Tibial artery (tissue), 4 donors: Measurements from ENCODE around the gene COA1.

Experiments
- DNase-seq, 2 donors: peaks; one replicate each; pipeline ENCODE4 v3.0.0-alpha.2; 2019
- H3K27ac ChIP-seq, 2 donors: fragments of 200-600 bp; sonication (generic) in 1 of 2; 1 replicate in 1 of 2; 2 replicates in 1 of 2; pipeline ENCODE4 v1.5.1; 2018 to 2019; ENCODE audit warnings: mild to moderate bottlenecking in 1 of 2
- H3K27me3 ChIP-seq, 2 donors: fragments of 200-600 bp; sonication (generic) in 1 of 2; one replicate each; pipeline versions ENCODE4 v1.5.1 to v1.6.0; 2016 to 2019
- H3K36me3 ChIP-seq, 3 donors: fragments of 200-600 bp; sonication (generic) in 2 of 3; one replicate each; pipeline ENCODE4 v1.5.1; 2016 to 2019; ENCODE audit warnings: mild to moderate bottlenecking in 2 of 3
- H3K4me1 ChIP-seq, 4 donors: fragments of 200-600 bp; sonication (generic) in 2 of 4; 1 replicate in 3 of 4; 2 replicates in 1 of 4; pipeline ENCODE4 v1.5.1; 2016 to 2019
- H3K4me3 ChIP-seq, 2 donors: fragments of 200-600 bp; sonication (generic) in 1 of 2; 1 replicate in 1 of 2; 2 replicates in 1 of 2; pipeline ENCODE4 v1.5.1; 2018 to 2019; ENCODE audit warnings: mild to moderate bottlenecking in 2 of 2
- H3K9me3 ChIP-seq, 3 donors: fragments of 200-600 bp; sonication (generic) in 1 of 3; one replicate each; pipeline ENCODE4 v1.5.1; 2016 to 2019
- intact Hi-C: fragments of 100-400 bp; cut with DNase I; formaldehyde crosslinking; loops from one replicate; pipeline ENCODE4 v1.15.0; 2023; ENCODE audit warnings: low total_unique reads
- TF ChIP-seq, protein P1 (sequence below), 2 experiments: fragments of 200-600 bp in 1 of 2; fragments of 450-650 bp in 1 of 2; IDR thresholded peaks; one replicate each; pipeline ENCODE4 v1.5.1; 2017 to 2019; ENCODE audit warnings: antibody characterized with exemption in 2 of 2, mild to moderate bottlenecking in 1 of 2, moderate library complexity in 1 of 2

The COA1 gene

DNA sequence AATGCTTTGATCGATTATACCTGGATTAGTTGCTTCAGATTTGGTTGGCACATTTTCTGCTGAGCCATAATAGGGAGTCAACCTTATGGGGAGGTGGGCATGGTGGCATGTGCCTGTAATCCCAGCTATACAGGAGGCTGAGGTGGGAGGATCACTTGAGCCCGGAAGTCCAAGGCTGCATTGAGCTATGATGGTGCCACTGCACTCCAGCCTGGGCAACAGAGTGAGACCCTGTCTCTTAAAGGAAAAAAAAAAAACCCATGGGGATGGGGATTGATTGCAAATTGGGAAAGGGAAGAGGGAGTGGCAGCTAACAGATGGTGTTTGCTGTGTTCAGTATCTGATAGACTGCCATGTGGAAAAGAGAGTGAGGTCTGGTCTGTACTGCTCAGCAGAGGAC is 135.3 kb downstream of the COA1 start:
- TF ChIP-seq, protein P1, sequence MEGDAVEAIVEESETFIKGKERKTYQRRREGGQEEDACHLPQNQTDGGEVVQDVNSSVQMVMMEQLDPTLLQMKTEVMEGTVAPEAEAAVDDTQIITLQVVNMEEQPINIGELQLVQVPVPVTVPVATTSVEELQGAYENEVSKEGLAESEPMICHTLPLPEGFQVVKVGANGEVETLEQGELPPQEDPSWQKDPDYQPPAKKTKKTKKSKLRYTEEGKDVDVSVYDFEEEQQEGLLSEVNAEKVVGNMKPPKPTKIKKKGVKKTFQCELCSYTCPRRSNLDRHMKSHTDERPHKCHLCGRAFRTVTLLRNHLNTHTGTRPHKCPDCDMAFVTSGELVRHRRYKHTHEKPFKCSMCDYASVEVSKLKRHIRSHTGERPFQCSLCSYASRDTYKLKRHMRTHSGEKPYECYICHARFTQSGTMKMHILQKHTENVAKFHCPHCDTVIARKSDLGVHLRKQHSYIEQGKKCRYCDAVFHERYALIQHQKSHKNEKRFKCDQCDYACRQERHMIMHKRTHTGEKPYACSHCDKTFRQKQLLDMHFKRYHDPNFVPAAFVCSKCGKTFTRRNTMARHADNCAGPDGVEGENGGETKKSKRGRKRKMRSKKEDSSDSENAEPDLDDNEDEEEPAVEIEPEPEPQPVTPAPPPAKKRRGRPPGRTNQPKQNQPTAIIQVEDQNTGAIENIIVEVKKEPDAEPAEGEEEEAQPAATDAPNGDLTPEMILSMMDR (IDR thresholded peaks at IDR 0.05) = no peak
- peak overlapping the region in 1 of 2 donors; percentile 36 for H3K27ac ChIP-seq
- H3K9me3 ChIP-seq = no peaks in the 10 kb centered on the region
- H3K27me3 ChIP-seq = no peaks in the 10 kb centered on the region
- no peak for DNase-seq
- intact Hi-C loops = no loop called here
- peaks cover 0 to 79% (median 13%) of the 10 kb centered on the region in 4 donors for H3K4me1 ChIP-seq
- peaks cover 14 to 19% (median 16%) of the 10 kb centered on the region in 3 donors for H3K36me3 ChIP-seq
- no peak overlapping the region for H3K4me3 ChIP-seq

DNA sequence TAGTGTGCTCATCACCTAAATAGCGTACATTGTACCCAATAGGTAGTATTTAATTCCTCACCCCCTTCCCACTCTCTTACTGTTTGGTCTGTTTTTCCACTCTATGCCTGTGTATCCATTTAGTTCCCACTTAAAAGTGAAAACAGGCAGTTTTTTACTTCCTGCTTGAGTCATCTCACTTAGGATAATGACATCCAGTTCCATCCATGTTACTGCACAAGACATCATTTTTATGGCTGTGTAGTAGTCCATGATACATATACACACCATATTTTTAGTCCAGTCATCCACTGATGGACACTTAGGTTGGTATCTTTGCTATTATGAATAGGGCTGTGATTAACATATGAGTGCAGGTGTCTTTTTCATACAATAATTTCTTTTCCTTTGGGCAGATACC is 136.3 kb downstream of the COA1 start:
- TF ChIP-seq, protein P1 (IDR thresholded peaks at IDR 0.05) = no peak
- Histone ChIP-seq H3K9me3 (no peaks in the 10 kb centered on the region), H3K4me3 (no peak overlapping the region), H3K36me3 (peaks cover 6 to 11% (median 10%) of the 10 kb centered on the region in 3 donors), H3K27me3 (no peaks in the 10 kb centered on the region), H3K27ac (peak overlapping the region; percentile 43 to 47), H3K4me1 (peaks cover 0 to 89% (median 19%) of the 10 kb centered on the region in 4 donors)
- DNase-seq = no peak
- intact Hi-C loops = no loop called here

GRCh38 chr7:43592326-43592725 is 137.0 kb downstream of the COA1 start:
- intact Hi-C loops = no loop called here
- Histone ChIP-seq H3K36me3 (peaks cover 0 to 4% (median 4%) of the 10 kb centered on the region in 3 donors), H3K27me3 (no peaks in the 10 kb centered on the region), H3K4me1 (peaks cover 0 to 96% (median 20%) of the 10 kb centered on the region in 4 donors), H3K9me3 (no peaks in the 10 kb centered on the region), H3K27ac (peak overlapping the region; percentile 43 to 47), H3K4me3 (no peak overlapping the region)
- TF ChIP-seq, protein P1 (IDR thresholded peaks at IDR 0.05) = no peak
- DNase-seq = no peak

DNA sequence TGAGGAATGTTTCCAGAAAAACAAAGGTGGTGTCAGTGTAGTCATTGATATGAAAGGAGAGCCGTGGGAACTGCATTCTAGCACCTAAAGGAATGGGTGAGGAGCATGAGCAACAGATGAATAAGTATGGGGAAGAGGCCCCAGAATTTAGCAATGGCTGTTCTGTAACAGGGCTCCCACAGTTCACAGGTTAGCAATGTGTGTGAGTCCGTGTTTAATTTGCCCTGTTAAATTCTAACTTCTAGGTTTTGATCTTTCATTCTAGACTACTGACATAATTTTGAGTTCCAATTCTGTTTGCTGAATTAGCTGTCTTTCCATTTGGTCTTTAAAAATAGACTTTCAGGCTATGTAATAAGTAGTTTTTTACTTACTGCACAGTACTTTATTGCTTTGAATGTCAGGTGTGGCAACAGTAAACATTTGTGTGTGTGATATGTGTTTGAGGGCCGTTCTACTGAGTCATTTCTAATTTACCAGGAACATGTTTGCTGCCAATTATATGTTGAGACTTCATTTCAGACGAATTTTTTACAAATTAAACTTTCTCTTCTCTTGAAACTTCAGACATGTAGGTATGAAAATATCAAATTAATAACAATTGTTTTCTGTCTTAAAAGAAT is 137.7 kb downstream of the COA1 start:
- TF ChIP-seq, protein P1 (IDR thresholded peaks at IDR 0.05) = no peak
- no peaks in the 10 kb centered on the region for H3K36me3 ChIP-seq
- H3K9me3 ChIP-seq = no peaks in the 10 kb centered on the region
- peaks cover 0 to 99% (median 22%) of the 10 kb centered on the region in 4 donors for H3K4me1 ChIP-seq
- H3K4me3 ChIP-seq = no peak overlapping the region
- no peaks in the 10 kb centered on the region for H3K27me3 ChIP-seq
- peak overlapping the region; percentile 43 to 47 for H3K27ac ChIP-seq
- DNase-seq = no peak
- intact Hi-C loops = no loop called here

GRCh38 chr7:43590862-43591557 is 138.3 kb downstream of the COA1 start:
- TF ChIP-seq, protein P1 (IDR thresholded peaks at IDR 0.05) = no peak
- DNase-seq = no peak

More at GRCh38 chr7:43590862-43591557, 138.3 kb downstream of the COA1 start:
- no peaks in the 10 kb centered on the region for H3K9me3 ChIP-seq
- intact Hi-C loops = no loop called here
- H3K27ac ChIP-seq = peak overlapping the region; percentile 43 to 47
- H3K4me3 ChIP-seq = no peak overlapping the region
- no peaks in the 10 kb centered on the region for H3K27me3 ChIP-seq
- peaks cover 0 to 99% (median 24%) of the 10 kb centered on the region in 4 donors for H3K4me1 ChIP-seq
- H3K36me3 ChIP-seq = no peaks in the 10 kb centered on the region
